Skeletal muscle satellite cell (primary cell): ENCODE data around the gene TMEM271.

ENCODE experiments used
- H3K27me3 ChIP-seq: 2 replicates; pipeline ENCODE4 v1.7.0; 2013; ENCODE audit warnings: low read length; ENCODE audit not compliant: control insufficient read depth, insufficient read depth
- H3K36me3 ChIP-seq: 2 replicates; pipeline ENCODE4 v1.7.0; 2013; ENCODE audit warnings: mild to moderate bottlenecking, control low read depth, low read length; ENCODE audit not compliant: insufficient read depth
- H3K4me1 ChIP-seq: 2 replicates; pipeline ENCODE4 v1.7.0; 2013; ENCODE audit warnings: low read length; ENCODE audit not compliant: control insufficient read depth, insufficient read depth
- H3K4me2 ChIP-seq: 2 replicates; pipeline ENCODE4 v1.7.0; 2013; ENCODE audit warnings: mild to moderate bottlenecking, low read length
- H3K4me3 ChIP-seq: 2 replicates; pipeline ENCODE4 v1.7.0; 2013; ENCODE audit warnings: low read length
- H3K9ac ChIP-seq: 2 replicates; pipeline ENCODE4 v1.7.0; 2013; ENCODE audit warnings: mild to moderate bottlenecking, low read depth, low read length, moderate library complexity
- H3K9me3 ChIP-seq: replicated peaks from 2 replicates; pipeline ENCODE4 v1.7.0; 2013; ENCODE audit warnings: mild to moderate bottlenecking, control low read depth, low read length

Gene TMEM271

DNA sequence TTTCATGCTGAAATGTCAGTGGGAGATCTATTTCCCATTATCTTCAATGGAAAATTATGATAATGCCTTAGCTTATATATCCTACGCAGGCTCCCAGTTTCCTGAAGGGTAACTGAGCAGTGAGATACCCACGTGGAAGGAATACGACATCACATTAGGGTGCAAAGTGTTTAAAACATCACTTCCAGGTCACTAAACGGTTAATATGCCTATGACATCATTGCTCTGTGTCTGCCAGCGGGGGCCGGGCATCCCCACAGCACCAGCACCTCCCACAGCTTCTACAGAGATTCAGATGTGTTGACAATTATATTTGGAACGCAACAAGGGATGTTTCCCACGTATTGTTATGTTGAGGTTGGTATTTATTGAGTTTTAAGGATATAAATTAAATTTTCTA lies 27.1 kb downstream of the TMEM271 start:
- Histone ChIP-seq H3K4me1 (no peaks in the 10 kb centered on the region), H3K9ac (no peak overlapping the region), H3K4me3 (no peak overlapping the region), H3K4me2 (no peak overlapping the region), H3K27me3 (peaks cover 19% of the 10 kb centered on the region), H3K36me3 (no peaks in the 10 kb centered on the region), H3K9me3 (no peaks in the 10 kb centered on the region)

DNA sequence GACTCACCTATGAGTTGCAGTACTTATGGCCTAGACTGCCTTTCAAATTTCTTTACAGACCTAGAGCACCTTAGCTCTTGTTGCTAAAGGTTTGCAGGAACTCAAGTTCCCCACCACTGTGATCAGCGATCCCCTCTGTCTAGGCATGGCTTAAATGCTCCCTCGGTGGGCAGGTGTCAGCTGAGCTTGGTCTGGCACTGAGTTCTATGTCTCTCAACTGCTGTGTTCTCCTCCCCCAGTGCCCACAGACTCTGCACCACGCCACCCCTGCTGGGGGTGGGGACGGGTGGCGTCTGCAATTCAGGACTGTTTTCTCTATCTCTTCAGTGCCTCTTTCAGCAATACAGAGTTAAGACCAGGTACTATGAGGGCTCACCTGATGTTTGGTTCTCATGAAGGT lies 30.5 kb downstream of the TMEM271 start:
- Histone ChIP-seq H3K9me3 (no peaks in the 10 kb centered on the region), H3K36me3 (no peaks in the 10 kb centered on the region), H3K4me3 (no peak overlapping the region), H3K27me3 (peaks cover 15% of the 10 kb centered on the region), H3K9ac (no peak overlapping the region), H3K4me1 (no peaks in the 10 kb centered on the region), H3K4me2 (no peak overlapping the region)

DNA sequence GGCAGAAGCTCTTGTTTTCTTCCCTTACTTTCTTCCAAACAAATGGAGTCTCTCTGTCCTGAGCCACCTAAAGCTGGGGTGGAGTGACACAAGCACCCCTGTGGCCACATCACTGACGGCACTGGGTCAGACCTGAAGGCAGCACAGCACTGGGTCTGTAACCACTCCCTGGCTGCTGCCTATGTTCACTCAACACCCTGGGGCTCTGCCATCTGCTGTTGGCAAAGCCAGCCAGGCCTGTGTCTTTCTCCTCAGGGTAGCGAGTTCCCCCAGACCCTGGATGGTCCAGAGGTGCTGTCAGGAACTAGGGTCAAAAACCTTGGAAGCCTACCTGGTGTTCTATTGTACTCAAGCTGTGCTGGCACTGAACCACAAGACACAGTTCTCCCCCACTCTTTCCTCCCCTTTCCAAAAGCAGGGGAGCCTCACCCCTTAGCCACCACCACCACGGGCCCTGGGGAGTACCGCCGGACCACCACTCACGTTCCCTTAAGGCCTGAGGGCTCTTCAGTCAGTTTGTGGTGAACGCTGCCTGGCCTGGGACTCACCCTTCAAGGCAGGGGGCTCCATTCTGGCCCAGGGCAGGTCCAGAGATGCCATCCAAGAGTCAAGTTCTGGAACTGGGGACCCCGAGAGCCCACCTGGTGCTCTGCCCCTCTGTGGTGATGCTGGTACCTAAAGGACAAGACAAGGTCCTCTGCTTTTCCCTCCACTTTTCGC lies 31.5 kb downstream of the TMEM271 start:
- Histone ChIP-seq H3K4me1 (no peaks in the 10 kb centered on the region), H3K9ac (no peak overlapping the region), H3K9me3 (no peaks in the 10 kb centered on the region), H3K4me3 (no peak overlapping the region), H3K36me3 (no peaks in the 10 kb centered on the region), H3K27me3 (peaks cover 15% of the 10 kb centered on the region), H3K4me2 (no peak overlapping the region)

DNA sequence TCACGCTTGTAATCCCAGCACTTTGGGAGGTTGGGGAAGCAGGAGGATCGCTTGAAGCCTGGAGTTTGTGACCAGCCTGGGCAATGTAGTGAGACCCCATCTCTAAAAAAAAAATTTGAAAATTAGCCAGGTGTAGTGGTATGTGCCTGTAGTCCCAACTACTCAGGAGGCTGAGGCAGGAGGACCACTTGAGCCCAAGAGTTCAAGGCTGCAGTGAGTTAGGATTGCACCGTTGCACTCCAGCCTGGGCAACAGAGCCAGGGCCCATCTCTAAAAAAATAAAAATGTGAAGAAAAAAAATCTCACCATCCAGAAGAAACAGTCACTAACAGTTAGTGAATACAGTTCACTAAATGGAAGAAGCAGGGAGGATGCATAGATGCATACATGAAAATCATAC lies 34.8 kb downstream of the TMEM271 start:
- peaks cover 18% of the 10 kb centered on the region for H3K36me3 ChIP-seq
- no peak overlapping the region for H3K4me3 ChIP-seq
- no peaks in the 10 kb centered on the region for H3K9me3 ChIP-seq
- H3K27me3 ChIP-seq: peaks cover 3% of the 10 kb centered on the region
- no peak overlapping the region for H3K4me2 ChIP-seq
- H3K9ac ChIP-seq: no peak overlapping the region
- H3K4me1 ChIP-seq: no peaks in the 10 kb centered on the region

DNA sequence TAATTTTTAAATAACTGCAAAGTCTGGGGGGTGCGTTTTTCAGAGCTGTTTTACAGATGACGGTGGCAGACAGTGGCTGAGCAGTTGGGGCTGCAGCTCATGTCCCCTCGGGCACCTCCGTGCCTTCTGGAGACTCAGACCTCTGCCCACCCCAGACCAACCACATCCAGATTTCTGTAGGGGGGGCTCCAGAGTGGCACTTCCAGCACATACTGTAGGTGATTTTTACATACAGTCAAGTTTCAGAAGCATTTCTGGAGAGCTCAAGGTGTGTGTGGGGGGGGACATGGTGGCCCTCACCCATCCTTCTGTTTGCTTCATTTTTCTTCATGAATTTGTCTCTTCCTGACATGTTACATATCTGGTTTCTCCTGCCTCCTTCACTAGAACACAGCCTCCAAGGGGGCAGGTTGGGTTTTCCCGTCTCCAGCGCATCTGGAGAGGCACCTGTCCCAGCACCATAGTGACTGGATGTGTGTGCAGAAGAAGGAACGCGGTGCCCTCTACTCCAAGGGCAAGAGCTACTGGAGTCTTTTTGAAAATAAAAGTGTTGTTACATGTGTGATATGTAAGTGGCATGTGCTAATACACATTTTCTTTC lies 37.5 kb downstream of the TMEM271 start:
- H3K4me2 ChIP-seq: no peak overlapping the region
- H3K4me3 ChIP-seq: no peak overlapping the region
- H3K9ac ChIP-seq: no peak overlapping the region
- no peaks in the 10 kb centered on the region for H3K9me3 ChIP-seq
- peaks cover 34% of the 10 kb centered on the region for H3K36me3 ChIP-seq
- H3K4me1 ChIP-seq: no peaks in the 10 kb centered on the region
- H3K27me3 ChIP-seq: no peaks in the 10 kb centered on the region

DNA sequence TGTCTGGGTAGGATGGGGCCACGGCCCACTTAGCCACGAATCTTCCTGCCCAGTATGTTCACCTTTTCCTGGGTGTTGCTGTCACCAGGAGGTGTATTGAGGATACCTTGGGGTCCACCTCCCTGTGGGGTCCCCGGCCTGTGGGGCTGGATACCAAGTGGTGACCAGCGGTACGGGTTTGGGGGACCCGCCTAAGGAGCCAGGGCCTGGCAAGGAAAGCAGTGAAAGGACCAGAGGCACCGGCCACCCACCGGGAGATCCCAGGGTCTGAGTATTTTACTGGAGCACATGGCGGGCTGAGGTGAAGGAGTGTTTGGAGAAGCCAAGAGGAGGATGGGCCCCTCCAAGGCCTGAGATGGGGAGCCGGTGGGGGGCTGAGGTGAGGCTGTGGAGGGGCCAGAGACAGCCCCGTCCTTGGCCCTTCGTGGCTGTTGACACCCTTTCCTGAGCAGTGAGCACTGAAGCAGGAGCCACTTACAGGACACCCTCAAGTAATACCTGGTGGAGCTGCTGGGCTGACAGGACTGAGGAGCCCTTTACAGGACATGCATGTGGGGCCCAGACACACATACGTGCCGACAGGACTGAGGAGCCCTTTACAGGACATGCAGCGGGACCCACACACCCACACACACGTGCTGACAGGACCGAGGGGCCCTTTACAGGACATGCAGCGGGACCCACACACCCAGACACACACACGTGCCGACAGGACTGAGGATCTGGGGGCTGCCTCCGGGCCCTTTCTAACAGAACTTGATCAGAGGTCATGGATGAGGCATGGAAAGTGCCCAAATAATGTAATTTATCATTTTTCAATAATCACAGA lies 38.4 kb downstream of the TMEM271 start:
- peaks cover 43% of the 10 kb centered on the region for H3K36me3 ChIP-seq
- no peaks in the 10 kb centered on the region for H3K9me3 ChIP-seq
- no peaks in the 10 kb centered on the region for H3K27me3 ChIP-seq
- H3K4me3 ChIP-seq: no peak overlapping the region
- no peak overlapping the region for H3K9ac ChIP-seq
- no peak overlapping the region for H3K4me2 ChIP-seq
- no peaks in the 10 kb centered on the region for H3K4me1 ChIP-seq

DNA sequence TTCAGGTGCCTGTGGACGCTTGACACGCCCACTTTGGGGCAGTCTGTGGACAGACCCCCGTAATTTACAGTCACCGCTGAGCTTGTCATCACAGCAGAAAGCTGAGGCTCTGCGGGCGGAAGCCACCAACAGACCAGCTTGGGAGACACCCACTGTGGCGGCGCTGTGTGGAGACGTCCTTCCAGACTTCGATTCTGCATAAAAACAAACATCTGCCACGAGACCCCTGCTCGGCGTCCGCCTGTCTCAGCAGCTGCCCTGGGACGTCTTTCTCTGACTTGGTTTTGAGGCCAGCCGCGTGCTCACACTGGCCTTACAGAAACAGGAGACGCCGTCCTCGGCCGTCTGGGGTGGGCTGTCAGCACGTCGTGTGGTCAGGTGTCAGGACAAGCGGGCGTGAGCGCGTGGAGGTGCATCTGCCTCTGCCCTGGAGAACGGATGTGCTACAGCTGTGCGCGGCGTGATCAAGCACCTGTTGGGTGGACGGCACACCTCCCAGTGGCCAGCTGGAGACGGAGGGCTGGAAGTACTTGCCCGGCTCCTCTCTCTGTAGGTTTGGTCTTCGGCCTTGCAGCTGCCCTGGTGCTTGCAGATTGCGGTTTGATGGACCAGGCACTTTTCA lies 39.6 kb downstream of the TMEM271 start:
- Histone ChIP-seq H3K9ac (no peak overlapping the region), H3K4me1 (no peaks in the 10 kb centered on the region), H3K4me2 (no peak overlapping the region), H3K27me3 (no peaks in the 10 kb centered on the region), H3K9me3 (no peaks in the 10 kb centered on the region), H3K4me3 (no peak overlapping the region), H3K36me3 (peaks cover 55% of the 10 kb centered on the region)

DNA sequence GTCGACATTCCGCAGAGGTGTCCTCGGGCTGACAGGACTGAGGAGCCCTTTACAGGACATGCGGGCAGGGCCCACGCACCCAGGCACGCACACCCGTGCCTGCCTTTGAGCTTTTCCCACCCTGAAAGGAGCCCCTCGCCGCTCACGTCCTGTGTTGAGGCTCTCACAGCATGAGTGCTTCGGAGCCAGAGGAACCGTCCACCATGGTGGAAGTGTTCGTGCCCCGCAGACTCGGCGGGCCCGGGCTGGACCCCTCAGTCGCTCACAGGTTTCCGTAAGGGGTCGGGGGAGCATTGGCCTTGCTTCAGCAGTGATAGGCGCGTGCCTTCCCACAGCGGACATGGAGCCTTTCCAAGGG lies 40.2 kb downstream of the TMEM271 start:
- H3K4me1 ChIP-seq: no peaks in the 10 kb centered on the region
- no peaks in the 10 kb centered on the region for H3K27me3 ChIP-seq
- H3K9ac ChIP-seq: no peak overlapping the region
- H3K36me3 ChIP-seq: peaks cover 61% of the 10 kb centered on the region
- H3K4me2 ChIP-seq: no peak overlapping the region
- H3K4me3 ChIP-seq: no peak overlapping the region
- no peaks in the 10 kb centered on the region for H3K9me3 ChIP-seq

DNA sequence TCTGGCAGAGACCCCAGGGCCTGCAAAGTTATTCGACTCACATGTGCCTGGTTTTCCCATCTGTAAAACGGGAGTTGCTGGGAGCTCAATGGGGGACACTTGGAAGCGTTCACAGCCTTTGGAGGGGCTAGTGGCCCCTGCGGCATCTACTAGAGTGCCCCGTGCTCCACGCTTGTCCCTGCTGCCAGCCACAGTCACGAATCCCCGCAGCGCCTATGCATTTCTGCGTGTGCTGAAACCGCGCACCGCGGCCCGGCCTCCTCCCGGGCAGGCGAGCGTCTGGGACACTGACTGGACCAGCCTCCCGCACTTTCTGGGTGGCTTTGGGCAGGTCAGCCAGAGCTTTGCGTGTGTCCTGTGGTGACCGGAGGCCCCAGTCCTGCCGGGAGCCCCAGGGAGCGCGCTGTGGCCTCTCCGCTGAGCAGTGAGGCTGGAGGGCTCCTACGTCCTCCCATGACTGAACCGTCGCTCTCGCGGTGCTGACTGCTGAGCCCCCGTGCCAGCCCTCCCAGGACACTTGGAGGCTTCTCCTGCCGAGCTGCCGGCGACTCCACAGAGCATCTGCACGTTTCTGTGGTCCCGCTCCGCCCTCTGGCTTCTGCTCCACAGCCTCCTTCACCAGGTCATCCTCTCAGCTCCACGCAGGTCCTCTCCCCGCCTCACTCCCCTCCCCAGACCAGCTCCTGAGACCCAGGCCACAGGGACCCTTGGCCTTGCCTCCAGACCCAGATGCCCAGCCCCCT lies 40.7 kb downstream of the TMEM271 start:
- Histone ChIP-seq H3K9me3 (no peaks in the 10 kb centered on the region), H3K4me2 (no peak overlapping the region), H3K36me3 (peaks cover 66% of the 10 kb centered on the region)

DNA sequence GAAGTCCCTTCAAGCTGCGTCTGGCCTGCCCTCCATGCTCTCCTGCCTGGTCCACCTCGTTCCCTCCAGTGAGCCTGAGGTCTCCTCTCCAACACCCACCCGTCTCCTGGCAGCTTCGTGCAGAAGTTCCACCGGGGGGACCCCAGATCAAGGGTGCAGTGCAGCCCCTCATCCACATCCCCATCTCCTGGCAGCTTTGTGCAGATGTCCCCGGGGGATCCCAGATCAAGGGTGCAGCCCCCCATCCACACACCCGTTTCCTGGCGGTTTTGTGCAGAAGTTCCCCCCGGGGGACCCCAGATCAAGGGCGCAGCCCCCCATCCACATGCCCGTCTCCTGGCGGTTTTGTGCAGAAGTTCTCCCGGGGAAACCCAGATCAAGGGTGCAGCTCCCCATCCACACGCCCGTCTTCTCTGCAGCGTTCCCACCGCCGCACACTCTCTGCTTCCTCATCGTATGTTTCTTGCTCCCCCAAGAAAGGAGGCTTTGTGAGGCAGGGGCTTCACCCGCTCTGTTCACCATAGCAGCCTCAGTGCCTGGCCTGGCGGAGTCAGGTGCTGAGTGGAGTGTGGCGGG lies 41.4 kb downstream of the TMEM271 start:
- H3K4me3 ChIP-seq: no peak overlapping the region
- H3K36me3 ChIP-seq: peaks cover 73% of the 10 kb centered on the region
- H3K9me3 ChIP-seq: no peaks in the 10 kb centered on the region

More for the DNA sequence above, 40.7 kb downstream of the TMEM271 start:
- Histone ChIP-seq H3K4me3 (no peak overlapping the region), H3K27me3 (no peaks in the 10 kb centered on the region), H3K9ac (no peak overlapping the region), H3K4me1 (no peaks in the 10 kb centered on the region)

More for the DNA sequence above, 41.4 kb downstream of the TMEM271 start:
- Histone ChIP-seq H3K9ac (no peak overlapping the region), H3K4me1 (no peaks in the 10 kb centered on the region), H3K4me2 (no peak overlapping the region), H3K27me3 (no peaks in the 10 kb centered on the region)
